ENCODE measurements around the gene HOXB6.

Gene HOXB6

DNA sequence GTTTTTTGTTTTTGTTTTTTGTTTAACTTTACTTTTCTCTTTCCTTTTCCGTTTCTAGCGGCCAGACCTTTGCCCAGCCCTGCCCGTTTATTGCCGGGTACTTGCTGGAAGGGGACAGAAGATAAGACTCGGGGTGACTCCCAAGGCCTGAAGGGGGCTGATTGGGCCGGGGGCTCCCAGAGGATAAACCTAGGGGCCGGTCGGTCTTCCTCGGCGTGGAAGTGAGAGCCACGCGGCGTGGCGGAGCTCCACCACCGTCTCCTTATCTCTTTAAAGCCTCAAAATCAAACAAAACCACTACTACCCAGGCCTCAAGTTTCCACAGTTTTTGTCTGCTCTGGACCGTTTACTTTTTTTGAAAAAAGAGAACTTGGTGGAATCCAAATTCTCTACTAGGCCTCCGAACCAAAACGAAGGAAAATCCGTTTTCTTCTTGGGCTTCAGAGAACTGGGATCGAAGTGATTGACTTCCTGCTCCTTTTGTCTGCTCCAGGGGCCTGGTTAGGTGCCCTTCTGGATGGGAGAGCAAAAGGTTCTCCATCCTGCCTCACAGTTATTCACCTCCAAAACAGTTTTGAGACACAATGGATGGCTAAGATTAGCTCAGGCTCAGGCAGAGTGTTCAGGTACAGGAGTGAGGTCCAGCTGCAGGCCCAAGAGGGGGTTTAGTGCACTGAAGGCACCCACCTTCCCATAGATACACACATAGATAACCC is 29.9 kb upstream of the HOXB6 start:
- no peak for DNase-seq

DNA sequence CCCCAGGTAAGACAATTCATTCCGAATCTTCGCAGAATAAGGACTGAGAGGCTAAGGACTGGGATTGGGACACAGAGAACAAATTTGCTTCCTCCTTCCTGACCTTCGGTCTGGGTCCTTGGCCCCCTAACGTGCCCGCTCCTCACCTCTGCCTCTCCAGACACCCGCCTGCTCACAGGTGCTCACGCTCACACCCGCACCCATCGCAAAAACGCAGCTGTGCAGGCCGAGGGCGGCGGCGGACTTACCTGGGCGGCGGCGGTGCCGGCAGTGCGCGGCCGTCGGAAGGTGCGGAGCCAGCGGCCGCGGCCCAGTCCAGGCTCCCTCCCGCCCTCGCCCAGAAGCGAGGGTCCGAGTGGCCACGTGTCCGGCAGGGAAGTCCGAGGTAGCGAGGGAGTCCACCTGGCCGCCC is 28.5 kb upstream of the HOXB6 start:
- no peak for DNase-seq

DNA sequence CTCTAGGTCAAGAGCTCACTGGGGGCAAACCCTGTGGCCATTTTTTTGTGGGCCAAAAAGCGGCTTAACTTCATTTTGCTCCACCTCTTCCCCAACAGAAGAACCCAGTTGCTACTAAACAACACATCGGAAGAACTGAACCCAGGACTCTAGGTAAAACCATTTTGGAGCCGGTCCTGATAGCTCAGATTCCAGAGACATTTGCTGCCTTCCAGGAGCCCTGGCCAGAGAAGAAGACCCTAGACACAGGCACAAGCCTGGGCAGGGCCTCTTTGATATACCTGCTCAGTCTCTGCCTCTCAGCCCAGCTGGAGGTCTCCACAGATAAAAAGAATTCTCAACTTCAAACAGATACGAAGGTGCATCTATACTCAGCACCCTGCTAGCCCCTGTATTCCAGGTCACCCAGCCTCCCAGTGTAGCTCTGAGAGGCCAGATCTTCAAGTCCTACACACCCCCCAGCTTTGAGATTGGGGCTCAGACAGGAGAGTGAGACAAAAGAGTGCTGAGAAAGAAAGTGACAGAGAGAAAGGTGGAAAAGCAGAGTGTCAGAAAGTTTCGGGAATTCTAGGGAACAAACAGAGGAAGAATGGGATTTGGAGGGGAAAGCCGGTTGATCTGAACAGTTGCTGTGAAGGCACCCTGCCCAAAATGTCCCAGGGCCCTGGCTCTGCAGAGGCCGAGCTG is 27.9 kb upstream of the HOXB6 start:
- no peak for DNase-seq

DNA sequence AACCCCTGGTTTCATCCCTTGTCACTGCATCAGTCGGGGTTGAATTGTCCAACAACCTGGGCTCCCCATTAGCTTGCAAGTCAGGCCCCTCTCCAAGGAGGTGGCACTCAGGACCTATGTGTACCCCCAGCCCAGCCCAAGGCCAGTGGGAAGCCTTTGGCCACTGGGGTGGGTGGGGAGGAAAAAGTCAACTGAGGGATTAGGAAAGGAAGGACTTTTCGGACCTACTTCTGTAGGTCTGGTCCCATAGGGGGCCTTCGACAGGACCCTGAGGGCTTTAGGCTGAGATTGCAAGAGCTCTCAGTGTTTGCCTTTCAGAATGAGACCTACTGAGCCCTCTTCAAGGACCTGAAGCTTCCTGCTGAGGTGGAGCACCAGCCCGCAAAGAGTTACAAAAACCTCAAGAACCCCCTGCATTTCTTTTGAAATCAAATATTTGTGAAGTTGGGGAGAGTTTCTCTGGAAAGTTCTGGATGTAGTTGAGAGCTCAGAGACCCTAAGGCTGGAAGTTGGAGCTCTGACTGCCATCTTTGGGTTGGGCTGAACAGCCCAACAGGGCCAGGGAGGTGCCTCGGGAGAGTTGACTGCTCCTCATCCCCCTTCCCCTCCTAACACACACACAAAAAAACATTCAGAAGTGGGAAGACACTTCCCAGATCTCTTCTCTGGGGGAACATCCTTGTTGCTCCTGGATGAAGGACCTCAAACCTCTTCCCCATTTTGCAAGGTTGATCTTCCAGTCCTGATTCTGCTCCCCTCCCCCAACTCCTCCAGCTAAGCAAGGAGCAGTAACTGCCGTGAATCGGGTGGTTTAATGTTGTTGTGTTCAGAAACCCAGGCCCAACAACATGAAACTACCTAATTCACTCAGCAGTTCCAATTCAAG is 27.1 kb upstream of the HOXB6 start:
- no peak for DNase-seq

DNA sequence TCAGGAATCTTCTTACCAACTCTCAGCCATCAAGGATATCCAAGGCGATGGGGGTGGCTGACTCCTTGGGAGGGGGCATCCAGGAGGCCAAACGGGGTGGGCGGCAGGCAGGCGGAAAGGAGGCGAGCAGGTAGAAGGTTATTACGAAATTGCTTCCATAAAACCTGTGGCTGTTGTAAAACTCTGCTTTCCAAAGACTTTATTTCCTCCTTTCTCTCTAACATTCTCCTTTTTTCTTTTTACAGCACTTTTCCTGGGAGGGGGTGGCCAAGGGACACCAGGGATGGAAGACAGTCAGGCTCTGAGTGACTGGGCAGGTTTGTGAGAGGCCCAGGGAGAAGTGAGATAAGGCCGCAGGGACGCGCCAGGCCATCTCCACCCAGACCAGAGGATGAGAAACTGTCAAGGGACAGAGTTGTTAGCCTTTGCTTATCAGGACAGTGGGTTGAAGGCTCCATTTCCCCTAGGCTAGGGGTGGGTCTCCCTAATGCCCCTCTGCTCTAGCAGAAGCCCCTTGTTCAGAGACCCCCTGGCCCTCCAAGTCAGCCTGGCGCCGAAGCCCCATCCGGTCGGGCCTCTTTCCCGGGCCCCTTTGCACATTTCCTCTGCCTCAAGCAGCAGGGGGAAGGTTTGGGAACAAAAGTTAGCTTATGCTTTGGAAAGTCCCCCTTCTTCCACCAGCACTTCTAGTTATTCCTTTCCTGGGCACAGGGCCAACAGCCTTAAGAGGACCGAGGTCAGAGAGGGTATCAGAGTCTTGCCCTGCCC is 26.3 kb upstream of the HOXB6 start:
- no peak for DNase-seq

DNA sequence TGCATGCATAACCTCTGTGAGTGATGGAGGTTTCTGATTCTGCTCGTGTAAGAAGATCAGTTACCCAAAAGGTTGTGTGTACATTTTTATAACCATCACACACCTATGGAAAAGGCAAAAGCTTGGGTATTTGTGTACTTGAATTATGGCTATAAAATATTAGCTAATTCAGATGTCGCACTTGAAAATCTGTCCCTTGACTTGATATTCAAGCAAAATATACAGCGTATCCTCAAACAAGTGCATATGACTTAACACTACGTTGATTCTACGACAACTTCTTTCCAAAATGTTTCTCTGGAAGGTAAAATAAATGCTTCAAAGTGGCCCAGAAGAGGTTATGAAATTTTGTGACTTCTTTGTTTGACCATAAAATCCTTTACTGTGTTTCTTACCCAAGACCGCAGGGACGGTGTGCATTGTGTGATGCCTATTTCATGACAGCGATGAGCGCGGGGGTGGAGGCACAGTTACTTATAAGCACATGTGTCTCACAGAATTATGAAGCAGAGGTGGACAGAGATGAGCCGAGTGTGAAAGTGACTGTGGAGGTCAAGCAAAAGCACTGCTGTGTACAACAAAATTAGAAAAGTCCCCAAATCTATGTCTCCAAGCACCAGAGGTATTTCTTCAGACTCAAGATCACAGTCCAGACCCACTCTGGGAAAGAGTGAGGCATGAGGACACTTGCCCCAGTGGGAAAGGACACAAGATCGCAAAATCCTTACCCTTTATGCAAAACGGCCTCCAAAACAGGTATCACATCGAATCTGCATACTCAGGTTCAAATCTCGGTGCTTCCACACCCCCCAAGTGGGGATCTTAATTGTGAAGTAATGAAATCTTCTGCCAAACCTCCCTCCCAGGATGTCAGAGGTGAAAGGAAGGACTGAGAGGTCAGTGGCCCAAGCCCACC is 25.5 kb upstream of the HOXB6 start:
- DNase-seq, result no peak

DNA sequence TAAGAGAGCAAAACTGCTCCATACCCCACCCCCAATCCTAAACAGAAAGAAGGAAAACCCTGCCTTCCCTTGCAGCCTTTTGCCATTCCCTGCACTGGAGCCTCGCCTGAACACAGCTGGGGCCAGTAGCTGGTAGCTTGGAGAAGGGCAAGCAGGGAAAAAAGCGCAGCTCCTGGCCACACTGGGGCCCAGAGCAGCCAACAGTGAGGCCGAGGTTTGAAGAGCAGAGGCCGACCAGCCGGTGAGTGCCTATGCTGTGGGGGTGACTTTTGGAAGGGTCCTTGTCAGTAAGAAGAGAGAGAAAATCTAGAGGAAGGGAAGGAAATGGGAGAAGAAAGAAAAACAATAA is 24.6 kb upstream of the HOXB6 start:
- no peak for DNase-seq

DNA sequence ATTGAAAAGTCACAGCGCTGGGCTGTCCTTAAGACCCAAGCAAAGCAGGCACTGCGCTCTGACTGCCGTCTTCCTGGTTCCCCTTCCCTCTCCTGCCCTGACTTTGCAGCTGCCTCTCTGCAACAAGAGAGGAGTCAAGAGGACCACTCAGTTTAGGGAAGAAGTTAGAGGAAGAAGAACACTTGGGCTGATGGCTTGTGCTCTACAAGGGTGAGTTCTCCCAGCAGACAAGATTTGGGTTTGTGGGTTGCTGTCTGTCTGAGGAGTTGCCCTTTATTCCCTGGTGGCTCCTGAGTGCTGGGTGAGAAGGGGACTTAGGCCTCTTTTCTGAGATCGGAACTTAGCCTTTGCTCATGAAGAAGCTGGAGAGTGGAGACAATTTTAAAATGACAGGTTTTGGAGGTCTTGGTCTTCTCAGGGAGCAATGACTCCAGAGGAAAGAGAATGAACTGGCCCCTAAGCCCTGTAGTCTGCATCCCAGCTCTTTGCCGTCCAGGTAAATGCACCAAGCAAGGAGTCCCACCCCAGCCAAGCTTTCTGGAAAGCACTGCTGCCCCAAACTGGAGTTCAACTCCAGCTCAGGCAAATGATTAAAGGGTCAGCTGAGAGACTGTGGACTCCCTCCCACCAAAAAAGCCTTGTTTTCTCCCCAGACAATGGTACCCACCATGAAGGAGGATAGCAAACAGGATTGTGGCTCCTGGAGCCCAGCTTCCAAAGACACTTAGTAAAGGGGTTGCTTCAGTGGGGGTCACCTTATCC is 24.0 kb upstream of the HOXB6 start:
- no peak for DNase-seq

DNA sequence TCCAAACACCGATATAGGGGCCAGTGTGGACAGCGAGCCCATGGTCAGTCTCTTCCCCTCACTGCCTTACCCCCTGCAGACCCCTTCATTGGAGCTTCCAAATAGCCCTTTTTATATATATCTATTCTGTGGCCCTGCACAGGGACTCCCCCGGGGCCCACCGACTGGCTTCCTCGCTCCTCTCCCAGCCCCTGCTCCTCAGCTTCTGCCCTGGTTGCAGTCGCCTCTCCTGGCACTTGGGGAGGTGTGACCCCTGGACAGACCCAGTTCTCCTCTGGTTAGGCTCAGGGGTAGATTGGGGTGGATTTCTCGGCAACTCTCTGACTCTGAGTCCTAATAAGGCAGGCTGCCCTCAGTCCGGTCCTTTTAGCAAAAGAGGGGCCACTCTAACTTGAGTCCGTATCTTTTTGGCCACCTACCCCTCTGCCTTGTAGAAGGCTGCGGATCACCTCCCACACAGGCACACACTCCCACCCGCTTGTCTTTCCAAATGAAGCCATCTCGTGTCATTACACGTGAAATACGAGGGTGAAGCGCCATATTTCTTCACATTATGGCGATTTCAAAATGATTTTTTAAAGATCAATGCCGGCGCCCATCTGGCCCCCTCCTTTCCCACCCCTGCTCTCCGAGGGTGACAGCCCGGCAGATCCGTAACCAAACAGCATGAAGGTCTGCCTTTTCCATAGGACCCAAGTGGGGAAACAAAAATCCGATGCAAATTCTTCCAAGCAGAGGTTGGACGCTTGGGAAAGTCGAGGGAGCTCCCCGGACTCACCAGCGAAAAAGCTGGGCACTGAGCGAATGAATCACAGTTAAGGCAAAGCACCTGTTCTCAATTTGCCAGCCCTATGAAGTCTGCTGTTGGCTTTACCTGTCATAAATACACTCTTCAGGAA is 23.1 kb upstream of the HOXB6 start:
- DNase-seq, result no peak

DNA sequence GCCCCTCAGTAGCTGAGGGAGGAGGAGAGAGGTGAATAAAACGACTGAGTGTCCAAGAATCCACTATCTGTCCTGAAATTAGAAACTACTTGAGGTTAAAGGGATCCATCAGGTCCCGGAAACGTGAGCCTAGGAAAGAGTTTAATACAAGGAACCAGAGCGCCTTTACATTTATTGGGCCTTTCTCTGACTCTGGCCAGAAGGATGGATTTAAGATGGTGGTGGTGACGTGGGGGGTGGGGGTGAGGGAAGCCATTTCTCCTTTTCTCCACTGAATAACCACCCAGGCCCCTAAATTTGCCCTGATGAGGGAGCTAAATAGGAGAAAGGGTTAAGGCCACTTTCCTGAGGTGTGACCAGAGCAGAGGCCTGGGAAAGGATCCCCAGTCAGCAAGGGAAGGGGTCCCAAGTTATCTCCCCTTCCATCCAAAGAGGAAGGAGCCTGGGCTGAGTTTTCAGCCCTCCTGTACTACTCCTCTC is 22.4 kb upstream of the HOXB6 start:
- no peak for DNase-seq

DNA sequence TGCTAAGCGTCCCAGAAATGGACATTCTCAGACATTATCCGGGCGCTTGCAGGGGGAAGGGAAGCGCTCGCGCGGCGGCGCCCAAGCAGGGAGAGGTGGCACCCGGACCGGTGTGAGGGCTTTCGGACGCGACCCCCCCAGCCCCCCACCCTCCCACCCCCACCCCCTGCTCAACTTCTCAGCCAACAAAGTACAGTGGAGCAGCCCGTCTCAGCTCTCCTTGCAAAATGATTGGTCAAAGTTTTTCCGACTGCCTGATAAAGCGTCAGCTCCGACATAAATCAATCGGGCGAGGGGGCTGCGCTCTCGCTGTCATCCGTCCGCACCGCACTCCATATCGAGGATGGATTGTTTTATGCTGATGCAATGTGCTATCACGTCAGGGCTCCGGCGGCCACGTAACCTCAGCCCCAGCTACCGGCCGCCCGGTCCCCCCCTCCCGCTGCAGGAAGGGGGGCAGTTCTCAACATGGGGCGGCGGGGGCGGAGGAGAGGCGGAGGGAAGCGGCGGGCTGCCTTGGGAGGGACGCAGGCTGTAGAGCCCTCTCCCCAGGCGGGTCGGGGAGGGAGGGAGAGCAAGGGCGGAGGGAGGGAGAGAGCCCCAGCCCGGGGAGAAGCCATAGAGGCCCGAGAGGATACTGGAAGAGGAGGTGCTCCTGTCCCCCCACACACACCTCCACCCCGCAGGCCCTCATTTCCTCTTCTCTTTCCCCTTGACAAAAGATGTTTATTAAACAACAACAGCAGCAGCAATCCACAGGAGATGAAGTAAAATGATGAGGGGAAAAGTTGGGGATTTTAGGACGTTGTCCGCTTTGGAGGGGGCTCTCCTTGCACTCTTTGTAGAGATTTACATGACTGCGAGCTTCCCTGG is 21.7 kb upstream of the HOXB6 start, which contains the start of gene HOXB9:
Gene HOXB9 (minus strand): TSS at position 114 of the 873 bp plus-strand sequence. CDS start 89 bp downstream, at position 25.
- no peak for DNase-seq

DNA sequence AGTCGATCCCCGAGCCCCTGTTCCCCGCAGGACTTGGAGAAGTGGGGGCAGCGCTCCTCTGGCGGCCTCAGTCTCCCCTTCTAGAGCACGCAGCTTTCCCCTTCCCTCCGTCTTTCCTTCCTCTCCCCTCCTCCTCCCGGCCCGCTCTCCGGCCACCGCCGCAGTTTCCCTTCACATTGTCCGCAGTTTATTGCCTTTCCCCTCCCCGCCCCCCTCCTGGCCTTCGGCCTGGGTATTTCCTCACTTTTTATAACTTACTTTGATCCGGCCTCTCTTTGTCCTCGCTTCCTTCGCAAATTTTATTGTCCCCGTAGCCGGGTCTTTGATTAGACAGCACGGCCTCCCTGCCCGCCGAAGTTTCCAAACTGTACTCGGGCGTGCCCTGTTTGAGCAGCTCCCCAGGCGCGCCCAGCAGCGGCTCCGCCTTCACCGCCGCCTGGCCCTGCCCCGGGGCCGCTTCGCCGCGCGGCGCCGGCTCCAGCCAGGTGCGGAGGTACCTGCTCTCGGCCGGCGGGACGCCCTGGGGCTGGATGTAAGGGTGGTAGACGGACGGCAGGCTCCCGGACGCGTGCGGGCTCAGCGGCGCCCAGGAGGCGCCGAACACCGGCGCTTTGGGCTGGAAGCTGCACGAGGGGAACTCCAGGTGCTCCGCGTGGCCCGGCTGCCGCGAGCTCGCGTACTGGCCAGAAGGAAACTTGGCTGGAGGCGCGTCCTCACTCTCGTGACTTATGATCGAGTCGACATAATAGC is 20.9 kb upstream of the HOXB6 start:
- DNase-seq, result no peak

DNA sequence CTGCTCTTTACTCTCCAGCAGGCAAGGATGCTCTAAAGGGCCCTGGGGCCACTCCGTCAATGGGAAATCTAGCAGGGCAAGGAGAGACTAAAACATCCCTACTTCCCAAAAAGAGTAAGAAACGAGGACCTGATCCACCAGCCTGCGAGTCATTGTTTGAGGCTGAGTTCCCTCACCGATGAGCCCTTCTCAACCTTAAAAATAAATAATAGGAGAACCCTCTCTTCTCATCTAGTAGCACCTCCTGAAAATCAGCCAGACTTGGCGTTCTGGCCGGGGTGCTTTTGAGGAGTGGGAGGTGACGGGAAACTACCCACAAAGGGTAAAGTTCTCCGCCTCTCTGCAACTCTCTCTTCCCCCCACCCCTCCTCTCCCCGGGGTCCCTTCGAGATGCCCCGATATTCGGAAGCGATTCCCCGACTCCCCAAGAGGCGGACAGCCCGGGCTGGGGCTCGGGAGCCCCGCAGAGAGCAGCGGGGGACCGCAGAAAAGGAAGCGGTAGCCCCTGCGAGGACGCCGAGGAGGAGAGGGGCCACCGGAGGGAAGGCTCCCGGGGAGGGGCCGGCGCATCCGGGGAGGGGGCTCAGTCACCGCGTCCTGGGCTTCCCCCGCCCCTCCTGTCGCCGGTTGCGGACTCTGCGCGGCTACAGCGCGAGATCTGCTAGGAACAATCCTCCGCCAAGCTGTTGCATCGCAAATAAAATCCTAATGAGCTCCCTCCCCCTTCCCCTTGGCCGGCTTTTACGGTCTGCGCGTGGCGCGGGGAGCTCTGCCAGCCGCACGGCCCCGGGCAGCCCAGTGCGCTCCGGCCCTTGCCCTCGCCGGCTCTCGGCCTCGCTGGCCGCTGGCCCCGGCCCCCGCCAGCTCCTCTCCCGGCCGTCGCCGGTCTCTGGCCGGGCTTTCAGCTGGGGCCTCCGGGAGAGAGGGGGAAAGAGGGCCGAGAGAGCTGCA is 20.0 kb upstream of the HOXB6 start:
- DNase-seq, result no peak

DNA sequence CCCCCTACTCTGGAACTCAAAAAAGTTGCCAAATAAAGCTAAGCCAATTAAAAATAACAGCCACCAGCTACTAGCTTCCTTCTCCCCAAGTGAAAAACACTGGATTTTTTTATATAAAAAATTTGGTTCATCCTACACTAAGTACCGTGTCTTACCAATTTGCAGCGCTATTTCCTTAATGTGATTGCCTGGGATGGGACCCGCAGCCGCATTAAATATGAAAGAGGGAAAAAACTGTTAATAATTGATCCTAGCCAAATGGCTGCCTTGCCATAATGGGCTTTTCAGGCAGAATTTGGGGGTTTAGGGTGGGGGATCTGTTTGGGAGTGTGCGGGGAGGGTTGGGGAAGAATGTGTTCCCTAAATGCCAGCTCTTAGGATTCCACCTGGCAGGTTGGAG is 19.3 kb upstream of the HOXB6 start:
- no peak for DNase-seq

DNA sequence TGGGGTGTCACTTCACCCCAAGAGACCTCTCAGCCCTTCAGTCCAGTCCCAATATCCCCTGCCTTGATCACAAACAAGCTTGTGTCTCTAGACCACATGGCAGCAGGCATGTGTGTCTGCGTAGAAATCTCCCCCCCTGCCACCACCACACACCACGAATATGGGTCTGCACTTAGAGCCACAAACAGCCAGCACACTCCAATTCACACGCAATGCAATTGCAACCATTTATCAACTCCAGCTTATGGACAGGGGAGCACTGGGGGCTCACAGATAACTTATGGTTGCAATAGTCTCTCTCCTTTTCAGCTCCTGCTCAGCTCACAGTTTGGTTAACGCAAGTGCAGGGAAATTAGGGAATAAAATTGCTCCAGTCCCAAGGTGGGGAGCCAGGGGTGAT is 18.8 kb upstream of the HOXB6 start:
- no peak for DNase-seq

DNA sequence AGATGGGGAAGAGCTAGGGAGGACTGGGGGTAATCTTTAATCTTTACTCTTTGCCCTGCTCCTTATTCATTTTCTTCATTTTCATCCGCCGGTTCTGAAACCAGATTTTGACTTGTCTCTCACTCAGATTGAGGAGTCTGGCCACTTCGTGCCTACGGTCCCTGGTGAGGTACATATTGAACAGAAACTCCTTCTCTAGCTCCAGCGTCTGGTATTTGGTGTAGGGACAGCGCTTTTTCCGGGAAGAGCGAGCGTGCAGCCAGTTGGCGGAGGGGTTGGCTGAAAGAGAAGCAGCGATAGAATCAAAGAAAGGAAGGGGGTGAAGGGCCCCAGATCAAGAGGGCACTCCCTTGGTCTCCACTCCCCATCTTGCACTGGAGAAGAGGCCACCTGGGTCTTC is 18.1 kb upstream of the HOXB6 start:
- DNase-seq, result no peak
